ENCODE results near the gene PAM.
A peak's percentile ranks its signal among the peaks of the same experiment; 100 is the strongest.

The PAM gene

GRCh38 chr5:102863764-102864560 lies 108.9 kb downstream of the PAM start:
- DNase-seq: no peak

- peak; percentile 55 for DNase-seq
Measured at GRCh38 chr5:102865171-102865509, 110.0 kb downstream of the PAM start.

- DNase-seq: peak; percentile 66
Measured at GRCh38 chr5:102865510-102866236, 110.6 kb downstream of the PAM start.

GRCh38 chr5:102866237-102866600 lies 111.1 kb downstream of the PAM start:
- peak; percentile 38 for DNase-seq

GRCh38 chr5:102867992-102868662 lies 113.0 kb downstream of the PAM start:
- DNase-seq: peak; percentile 35

DNA sequence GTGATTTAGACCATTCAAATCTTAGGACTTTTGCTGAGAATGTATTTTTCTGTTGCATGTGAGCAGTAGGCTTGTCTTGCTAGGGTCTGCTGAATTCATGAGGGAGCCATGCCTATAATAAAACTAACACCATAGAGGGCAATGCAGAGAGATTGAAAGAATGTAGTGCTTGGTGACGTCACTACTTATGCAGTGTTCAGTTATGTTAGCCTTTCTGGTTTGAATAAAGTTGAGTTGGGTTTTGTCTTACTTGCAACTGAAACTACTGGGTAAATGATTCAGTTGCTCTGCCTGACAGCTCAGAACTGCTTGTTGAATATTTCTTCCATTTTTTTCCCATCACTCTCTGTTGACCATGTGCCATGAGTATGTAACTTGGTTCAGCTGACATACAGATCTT lies 114.1 kb downstream of the PAM start:
- DNase-seq: no peak

DNA sequence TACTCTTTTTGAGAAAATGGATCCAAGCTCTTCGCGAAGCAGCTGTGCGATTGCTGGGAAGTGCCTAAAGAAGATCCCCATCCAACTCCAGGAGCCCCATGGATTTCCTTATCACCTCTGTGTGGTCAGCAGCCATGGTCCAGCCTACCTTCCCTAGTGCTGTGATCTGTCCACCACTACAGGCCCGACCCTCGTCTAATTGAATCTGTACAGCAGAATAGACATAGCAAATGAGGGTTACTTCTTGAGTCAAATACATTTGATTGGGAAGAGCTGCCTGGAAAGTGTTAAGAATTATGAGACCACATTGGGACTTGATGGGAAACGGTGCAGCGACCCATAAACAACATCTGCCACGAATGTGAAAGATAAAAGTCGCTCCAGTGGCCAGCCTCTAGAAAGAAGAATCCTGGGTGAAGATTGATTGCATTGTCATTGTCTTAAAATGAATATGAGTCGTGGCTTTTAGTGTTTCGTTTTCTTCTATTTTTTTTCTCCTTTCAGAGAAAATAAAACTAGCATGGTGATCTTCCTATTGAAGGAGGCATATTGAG lies 118.4 kb downstream of the PAM start:
- DNase-seq: no peak

DNA sequence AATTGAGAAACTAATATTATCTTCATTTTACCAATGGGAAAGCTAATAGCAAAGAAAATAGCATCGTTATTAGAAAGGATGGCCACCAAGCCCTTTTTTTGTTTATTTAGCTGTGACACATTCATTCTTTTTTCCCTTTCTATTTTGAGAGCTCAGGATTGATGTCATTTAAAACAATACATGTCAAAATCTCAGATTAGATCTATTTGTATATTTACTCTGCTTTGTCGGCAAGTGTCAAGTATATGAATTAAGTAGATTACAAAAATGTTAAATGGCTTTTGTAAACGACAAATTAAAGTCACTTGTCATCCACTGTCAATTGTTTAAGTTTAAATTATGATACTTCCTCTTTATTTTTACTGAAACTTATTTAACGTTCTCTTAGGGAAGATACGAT lies 118.9 kb downstream of the PAM start:
- DNase-seq: no peak

GRCh38 chr5:102875721-102876123 lies 120.6 kb downstream of the PAM start:
- DNase-seq: no peak

GRCh38 chr5:102876610-102877009 lies 121.5 kb downstream of the PAM start:
- DNase-seq: no peak

DNA sequence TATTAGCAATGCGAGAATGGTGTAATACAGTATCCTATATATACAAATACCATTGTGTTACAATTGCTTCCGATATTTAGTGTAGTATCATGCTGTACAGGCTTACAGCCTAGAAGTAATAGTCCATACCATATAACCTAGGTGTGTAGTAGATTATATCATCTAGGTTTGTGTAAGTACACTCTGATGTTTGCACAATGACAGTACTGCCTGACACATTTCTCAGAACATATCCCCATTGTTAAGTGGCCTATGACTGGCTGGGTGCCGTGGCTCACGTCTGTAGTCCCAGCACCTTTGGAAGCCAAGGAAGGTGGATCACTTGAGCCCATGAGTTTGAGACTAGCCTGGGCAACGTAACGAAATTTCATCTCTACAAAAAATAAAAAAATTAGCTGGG lies 124.6 kb downstream of the PAM start:
- DNase-seq: no peak

- DNase-seq: no peak
Measured at GRCh38 chr5:102886586-102886985, 131.5 kb downstream of the PAM start.

DNA sequence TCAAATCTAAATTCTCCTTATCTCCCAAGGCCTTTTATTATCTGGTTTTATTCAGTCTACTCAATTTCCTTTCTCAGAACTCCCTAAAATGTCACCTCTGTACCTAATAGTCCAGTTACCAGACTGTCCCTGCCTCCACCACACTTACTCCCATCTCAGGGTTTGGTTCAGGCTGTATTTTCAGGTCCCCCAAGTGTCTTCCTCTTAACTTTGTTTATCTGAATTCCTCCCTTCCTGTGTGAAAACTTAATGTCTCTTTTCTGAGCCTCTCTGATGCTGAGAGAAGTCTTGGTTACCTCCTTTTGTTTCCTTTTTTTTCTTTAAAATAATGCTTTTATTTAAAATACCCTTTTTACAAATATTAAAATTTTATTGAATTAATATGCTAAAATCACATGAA lies 133.4 kb downstream of the PAM start:
- no peak for DNase-seq

DNA sequence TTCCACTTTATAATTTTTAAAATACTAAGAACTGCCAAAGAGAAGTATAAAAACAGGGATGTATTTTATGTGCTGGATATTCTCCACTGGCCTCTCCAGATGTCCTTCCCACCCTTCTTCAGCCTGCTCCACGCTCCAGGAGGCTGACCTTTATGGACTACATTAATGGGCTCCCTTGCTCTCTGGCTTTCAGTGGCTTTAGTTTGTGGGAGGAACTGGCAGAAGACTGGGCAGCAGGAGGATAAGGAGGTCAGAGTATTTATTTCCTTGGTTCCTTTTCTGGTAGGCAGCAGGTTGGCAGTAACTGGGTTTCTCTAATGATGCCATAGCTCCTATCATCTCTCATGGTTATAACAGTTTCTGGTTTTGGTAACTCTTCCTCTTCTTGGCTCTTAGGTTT lies 133.9 kb downstream of the PAM start:
- DNase-seq: no peak

GRCh38 chr5:102890133-102890532 lies 135.0 kb downstream of the PAM start:
- DNase-seq: no peak

GRCh38 chr5:102891175-102891574 lies 136.1 kb downstream of the PAM start:
- no peak for DNase-seq

DNA sequence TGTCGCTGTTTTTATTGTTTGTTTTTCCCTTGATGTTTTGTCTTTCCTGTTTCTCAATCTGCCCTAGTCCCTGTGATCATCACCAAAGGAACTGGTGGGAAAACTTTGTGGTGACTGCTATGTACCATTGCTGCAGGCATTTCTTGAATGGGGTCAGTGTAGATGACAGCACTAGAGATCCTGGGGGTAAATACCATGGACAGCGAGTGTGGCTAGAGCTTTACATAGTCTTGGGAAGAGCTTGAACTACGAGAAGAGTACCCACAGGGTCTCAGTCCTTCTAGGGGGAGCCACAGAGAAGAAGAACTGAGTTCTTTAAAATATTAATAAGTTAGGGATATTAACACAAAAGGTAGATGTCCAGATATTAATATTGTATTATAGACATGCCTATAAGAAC lies 138.8 kb downstream of the PAM start:
- DNase-seq: no peak

DNA sequence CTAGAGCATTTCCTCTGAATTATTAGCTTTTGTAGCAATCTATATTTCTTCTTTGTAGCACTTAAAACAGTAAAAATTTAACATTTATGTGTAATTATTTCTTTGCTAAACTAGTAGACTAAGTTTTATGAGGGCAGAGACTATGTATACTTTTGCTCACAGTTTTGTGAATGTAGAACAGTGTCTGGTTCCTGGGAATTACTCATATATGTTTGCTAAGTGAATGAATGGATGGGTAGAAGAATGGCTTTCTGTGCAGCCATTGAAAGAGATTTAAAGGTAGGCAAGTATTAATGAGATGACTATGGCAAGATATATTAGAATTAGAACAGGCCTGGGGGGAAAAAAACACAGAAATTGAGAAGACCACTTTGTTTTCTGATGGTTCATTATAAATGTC lies 140.1 kb downstream of the PAM start:
- no peak for DNase-seq

- no peak for DNase-seq
Measured at GRCh38 chr5:102895976-102896375, 140.9 kb downstream of the PAM start.

- no peak for DNase-seq
Measured at GRCh38 chr5:102901424-102902134, 146.5 kb downstream of the PAM start.

GRCh38 chr5:102902135-102902448 lies 147.0 kb downstream of the PAM start:
- DNase-seq: no peak

DNA sequence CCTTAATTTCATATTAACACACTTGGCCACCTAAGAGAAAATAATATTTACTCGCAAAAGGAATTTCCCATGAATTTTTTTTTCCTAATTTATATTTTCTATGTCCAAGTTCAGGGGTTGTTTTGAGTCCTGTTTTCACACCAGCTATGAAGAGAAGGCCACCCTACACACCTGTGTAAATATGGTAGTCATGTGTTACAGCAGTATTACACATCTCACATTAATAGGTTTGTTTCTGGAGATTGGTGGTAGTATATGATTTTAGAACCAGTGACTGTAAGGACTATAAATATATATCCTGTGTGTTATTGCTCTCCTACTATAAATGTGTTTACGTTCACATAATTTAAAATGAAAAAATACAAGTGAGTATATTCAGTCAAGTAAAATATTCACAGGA lies 147.5 kb downstream of the PAM start:
- no peak for DNase-seq
